A172 (cell line): ENCODE data around the gene OCIAD1. TPM values are rescaled to one million over a fixed set of nuclear protein-coding genes. Genes with fewer than 3 reads are reported as not detected.
"Not testable (repeated sequence)": the region's sequence is repeated elsewhere in the genome, so short reads cannot be mapped to it uniquely, and the experiment has no call there.

Source experiments
- DNase-seq: peaks from one replicate; pipeline ENCODE4 v3.0.0-alpha.2; 2015; ENCODE audit warnings: low spot score
- total RNA-seq: library from RNA; depleted of rRNA; stranded (reverse); fragments of >200 nt; shearing (Covaris generic); gene quantifications from 2 replicates; pipeline ENCODE4 v1.2.3, GENCODE V29; 2014; rRNA removed

OCIAD1 gene, protein sequence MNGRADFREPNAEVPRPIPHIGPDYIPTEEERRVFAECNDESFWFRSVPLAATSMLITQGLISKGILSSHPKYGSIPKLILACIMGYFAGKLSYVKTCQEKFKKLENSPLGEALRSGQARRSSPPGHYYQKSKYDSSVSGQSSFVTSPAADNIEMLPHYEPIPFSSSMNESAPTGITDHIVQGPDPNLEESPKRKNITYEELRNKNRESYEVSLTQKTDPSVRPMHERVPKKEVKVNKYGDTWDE
- total RNA-seq: 171 and 183 TPM in 2 replicates

DNA sequence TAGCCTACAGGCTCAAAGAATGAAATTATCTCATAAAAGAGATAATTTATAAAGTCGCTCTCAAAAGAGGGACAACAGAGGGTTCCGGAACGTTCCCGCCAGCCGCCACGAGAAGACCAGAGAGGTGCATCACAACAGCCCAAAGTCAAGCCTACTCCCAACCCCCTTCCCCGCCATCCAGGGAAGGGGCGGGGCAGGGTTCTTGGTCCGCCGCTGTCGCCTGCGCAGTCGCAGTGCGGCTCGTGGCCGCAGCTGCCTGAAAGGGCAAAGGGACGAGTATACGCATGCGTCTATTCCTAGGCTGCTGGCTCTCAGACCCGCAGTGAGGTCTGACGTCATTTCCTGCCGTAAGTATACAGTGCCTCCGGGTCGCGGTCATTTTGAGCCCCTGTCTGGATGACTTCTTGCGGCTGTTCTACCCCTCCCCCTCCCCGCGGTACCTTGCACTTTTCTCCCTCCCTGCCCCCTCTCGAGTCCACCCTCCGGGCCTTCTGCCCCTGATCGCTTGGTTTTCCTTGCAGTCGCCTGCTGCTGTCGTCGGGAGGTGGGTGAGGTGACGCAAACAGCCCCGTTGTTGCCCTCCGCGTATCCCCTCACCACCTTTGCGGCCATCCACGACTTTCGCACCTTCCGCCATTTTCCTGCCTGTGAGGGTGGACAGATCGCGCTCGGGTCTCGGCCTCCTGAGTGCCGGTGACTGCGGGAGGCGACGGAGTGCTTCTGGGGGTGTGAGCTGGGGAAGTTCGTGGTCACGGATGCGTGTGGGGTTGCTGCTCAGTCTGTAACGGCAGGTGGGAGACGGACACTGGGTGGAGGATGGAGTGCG is at the start of gene OCIAD1:
OCIAD1 (plus strand) TSS at position 383 of the 826 bp plus-strand sequence. CDS start 1,537 bp downstream, outside the sequence.
- peak; percentile 99 for DNase-seq

DNA sequence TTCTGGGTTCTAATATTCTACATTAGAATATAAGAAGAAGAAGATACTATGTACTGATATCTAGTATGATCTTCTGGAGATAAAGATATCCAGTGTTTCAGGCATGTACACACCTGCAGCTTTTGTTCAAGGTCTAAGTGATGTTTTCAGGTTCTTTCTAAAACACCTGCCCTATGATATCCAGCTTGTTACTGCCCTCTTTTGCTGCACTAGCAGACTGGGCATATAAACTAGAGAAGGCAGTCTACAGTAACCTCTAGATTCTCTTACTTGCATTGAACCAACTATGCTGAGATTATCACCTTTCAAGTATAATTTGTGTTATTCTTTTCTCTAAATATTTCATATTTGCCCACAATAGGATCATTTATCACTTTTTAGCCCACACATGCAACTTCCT is 48.9 kb upstream of the OCIAD1 start:
- no peak for DNase-seq

DNA sequence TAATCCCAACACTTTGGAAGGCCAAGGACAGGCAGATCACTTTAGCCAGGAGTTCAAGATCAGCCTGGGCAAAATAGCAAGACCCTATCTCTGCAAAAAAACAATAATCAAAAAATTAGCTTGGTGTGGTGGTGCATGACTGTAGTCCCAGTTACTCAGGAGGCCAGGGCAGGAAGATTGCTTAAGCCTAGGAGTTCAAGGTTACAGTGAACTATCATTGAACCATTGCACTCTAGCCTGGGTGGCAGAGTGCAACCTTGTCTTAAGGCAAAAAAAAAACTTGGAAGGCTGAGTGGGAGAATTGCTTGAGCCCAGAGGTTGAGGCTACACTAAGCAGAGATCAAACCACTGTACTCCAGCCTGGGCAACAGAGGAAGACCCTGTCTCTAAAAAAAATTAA is 45.6 kb upstream of the OCIAD1 start:
- no peak for DNase-seq

DNA sequence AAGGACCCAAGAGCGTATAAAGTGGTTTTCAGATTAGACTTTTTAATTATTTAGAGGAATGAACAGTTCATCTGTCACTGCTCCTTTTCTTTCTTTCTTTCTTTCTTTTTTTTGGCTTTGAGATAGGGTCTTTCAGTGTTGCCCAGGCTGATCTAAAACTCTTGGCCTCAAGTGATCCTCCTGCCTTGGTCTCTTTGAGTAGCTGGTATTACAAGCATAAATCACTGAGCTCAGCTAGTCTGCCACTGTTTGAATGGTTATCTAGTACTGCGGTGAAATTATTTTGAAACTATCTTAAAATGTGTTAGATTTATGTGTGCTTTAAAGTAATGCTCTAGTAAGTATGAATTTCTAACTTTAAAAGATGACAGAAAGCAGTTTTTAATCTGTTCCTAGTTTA is 44.3 kb upstream of the OCIAD1 start:
- DNase-seq: no peak

DNA sequence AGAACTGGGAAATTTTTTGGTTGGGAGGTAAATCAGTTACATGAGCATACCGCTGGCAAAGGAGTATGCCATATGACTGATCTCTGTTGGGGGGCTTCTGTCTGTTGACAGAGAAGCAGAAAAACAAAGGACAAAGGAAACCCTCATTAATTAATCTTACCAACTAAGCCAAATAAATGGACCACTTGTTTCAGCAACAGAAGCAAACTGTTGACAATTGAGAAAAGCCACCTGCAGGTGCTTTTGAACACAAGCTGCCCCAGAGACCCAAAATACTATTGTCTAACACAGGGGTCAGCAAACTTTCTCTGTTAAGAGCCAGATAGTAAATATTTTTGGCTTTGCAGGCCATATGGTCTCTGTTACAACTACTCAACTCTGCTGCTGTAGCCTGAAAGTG is 43.8 kb upstream of the OCIAD1 start:
- DNase-seq: no peak

DNA sequence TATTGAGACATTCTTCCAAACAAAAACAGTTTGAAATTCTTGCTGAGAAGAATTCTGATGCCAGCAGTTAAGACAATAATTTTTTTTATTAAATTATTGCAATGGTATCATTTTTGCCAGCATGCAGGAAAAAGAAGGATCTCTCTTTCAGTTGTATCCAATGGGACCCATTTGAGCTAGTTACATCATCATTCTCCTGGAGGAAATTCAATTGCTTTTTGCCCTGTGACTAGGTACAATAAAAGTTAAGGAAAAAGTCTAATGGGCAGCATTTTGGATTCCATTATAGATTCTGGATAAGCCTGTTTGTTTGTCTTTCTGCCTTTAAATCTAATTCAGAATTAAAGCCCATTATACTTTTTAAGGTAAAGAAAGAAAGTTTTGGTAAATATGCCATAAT is 40.3 kb upstream of the OCIAD1 start:
- DNase-seq: no peak

DNA sequence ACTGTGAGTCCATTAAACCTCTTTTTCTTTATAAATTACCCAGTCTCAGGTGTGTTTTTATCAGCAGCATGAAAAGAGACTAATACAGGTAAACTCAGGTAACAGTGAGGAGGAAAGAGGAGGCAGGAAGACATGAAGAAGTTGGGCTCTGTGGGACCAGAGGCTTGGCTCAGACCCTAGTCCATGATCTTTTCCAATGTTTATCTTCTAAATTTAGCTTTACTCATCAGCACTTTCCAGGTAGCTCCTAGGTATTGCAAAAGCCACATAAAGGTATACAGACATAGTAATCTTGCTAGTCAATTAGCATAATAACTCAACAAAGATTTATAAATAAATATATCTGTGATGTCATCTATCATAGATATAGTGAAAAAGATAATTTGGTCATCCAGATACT is 39.6 kb upstream of the OCIAD1 start:
- DNase-seq: no peak

DNA sequence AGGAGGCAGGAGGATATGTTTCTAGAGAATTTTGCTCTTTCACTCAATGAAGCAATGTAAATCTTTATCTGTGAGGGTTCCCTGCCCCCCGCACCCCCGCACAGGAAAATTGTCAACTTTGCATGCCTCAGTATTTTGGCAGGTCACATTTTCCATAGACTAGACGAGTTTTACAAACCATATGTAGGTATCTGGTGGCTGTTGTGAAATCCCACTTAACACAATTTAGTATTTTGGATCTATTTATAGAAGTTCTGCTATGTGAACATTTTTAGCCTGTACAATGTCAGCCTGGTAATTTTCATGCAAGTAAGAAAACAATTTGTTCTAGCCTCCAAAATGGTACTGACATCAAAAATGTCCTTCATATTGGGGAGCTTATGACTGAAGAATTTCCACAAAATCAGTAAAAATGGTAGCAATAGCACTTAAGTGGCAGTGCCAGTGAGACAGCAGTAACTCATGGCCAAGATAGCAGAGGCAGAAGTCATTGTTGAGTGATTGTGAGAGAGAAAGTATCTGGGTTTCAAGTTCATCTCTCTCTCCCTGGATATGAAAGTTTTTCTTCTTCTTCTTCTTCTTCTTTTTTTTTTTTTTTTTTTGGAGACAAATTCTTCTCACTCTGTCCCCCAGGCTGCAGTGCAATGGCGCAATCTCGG is 38.4 kb upstream of the OCIAD1 start:
- DNase-seq: no peak

DNA sequence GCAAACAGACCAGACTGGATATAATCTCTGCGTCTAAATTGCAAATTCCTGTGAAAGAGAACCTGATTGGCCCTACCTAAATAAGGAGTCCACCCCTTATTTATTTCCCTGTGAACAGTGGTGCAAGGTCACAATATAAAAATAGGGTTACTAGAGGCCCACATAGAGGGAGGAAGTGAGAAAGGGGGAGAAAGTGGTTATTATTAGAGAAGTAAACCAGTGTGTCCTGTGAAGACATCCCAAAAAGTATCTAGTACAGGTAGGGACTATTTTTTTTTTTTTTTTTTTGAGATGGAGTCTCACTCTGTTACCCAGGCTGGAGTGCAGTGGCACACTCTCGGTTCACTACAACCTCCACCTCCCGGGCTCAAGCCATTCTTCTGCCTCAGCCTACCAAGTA is 35.8 kb upstream of the OCIAD1 start:
- DNase-seq: no peak

DNA sequence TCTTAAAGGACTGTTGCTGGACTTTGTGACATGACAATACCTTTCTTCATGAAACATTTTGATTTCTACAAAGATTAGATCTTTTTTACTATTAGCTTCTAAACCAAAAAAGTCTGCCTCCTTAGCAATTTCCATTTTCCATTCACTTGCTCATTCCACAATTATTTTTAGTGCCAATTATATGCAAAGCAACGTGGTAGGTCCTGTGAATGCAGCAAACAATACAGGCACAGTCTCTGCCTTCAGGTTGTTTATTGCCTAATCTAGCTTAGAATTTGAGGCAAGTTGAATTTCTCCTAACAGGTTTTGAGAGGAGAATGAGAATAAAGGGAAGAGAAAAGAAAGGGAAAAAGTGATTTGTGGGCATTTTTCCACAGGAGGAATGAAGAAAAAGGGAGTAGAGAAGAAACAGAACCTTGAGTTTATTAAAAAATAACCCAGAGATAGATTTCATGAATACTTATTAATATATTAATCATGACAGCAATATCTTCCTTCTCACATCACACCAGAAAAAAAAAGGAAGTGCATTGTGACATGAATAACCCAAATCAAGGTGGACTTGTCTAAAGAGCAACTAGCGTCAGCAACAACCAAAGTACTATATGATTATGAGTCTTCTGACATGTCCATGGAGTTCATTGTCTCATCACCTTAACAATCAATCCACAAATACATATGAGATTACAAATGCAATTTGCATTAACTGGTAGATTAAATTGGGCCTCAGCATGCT is 34.5 kb upstream of the OCIAD1 start:
- no peak for DNase-seq

DNA sequence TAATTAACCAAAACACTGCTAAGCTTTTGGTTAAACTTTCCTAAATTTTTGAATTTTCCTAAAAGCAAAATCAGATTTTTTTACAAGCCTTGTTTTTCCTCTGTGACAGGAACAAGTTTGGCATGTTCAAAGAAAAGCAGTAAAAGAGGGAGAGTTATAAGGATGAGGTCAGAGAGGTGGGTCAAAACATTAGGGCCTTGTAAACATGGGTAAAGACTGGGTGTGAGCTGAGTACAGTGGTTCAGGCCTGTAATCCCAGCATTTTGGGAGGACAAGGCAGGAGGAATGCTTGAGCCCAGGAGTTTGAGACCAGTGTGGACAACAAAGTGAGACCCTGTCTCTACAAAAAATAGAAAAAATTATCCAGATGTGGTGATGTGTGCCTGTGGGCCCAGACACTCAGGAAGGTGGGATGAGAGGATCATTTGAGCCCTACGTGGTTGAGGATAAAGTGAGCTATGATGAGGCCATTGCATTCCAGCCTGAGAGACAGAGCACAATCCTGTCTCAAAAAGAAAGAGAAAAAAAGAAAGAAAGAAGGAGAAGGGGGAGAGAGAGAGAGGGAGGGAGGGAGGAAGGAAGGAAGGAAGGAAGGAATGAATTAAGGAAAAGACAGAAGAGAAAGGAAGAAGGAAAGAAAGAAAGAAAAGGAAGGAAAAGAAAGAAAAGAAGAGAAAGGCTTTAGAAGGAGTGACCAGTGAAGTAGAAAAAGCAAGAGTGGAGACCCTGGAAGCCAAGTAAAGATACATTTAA is 33.8 kb upstream of the OCIAD1 start:
- no peak for DNase-seq

DNA sequence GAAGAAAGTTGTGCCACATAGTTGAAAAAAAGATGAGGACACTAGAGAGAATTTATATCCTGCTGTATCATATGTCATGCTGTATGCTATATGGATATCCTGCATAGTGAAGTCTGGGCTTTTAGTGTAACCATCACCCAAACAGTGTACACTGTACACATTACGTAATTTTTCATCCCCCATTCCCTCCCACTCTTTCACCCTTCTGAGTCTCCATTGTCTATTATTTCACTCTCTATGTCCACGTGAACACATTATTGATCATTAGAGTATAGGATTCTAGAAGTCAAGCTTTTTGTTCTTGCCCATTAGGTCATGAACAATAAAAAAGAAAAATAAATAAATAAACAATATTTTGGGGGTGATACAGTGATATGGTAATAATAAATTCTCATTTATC is 32.8 kb upstream of the OCIAD1 start:
- DNase-seq: no peak

DNA sequence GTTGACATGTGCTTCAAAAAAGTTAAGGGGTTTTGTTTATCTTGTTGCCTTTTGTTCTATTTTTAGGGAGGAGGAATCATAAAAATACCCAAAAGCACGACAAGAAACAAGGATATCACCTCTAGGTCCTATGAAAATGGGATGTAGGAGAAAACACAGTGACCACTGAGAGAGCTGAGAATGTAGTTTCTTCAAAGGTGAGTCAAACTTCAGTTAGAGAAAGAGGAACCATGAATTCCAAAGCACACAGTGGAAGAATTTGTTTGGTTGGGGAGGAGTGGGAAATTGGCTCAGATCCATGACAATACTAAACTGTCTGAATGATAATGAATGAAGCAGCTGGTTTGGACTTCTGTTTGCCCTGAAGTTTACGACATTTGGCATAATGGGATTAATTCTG is 31.7 kb upstream of the OCIAD1 start:
- peak; percentile 2 for DNase-seq

DNA sequence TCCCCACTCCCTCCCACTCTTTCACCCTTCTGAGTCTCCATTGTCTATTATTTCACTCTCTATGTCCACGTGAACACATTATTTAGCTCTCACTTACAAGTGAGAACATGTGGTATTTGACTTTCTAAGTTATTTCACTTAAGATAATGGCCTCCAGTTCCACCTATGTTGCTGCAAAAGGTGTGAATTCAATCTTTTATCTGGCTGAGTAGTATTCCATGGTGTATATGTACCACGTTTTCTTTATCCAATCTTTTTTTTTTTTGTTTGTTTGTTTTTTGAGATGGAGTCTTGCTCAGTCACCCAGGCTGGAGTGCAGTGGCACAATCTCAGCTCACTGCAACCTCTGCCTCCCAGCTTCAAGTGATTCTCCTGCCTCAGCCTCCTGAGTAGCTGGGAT is 30.7 kb upstream of the OCIAD1 start:
- not testable (repeated sequence) for DNase-seq

DNA sequence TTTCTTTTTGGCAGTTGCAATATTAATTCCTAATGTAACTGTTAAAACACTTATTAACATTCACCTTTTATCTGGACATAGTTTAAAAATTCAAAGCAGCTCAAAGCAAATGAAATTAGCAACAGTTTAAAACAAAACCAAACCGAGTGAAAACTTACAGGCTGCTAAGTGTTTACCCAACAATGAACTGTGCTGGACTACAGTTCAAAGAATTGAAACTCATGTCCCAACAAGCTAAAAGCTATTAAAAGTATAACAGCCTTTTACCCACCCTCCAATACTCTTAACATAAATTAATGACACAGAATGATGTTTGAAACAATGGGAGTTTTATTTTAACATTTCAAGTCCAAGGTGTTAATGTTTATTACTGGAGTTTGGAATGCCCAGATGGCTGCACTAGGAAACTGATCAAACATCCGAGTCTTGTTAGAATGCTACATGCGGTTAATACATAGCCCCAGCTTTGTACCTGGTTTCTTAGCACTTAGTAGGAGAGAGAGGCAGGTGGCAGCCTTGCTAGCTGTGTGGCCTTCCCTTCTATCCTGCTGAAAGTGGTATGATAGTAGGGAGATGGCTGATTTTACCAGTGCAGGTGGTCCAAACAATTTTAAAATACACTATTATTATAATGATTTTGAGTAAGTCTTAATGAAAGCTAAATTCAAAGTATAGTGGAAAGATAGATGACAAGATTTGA is 29.7 kb upstream of the OCIAD1 start:
- no peak for DNase-seq

DNA sequence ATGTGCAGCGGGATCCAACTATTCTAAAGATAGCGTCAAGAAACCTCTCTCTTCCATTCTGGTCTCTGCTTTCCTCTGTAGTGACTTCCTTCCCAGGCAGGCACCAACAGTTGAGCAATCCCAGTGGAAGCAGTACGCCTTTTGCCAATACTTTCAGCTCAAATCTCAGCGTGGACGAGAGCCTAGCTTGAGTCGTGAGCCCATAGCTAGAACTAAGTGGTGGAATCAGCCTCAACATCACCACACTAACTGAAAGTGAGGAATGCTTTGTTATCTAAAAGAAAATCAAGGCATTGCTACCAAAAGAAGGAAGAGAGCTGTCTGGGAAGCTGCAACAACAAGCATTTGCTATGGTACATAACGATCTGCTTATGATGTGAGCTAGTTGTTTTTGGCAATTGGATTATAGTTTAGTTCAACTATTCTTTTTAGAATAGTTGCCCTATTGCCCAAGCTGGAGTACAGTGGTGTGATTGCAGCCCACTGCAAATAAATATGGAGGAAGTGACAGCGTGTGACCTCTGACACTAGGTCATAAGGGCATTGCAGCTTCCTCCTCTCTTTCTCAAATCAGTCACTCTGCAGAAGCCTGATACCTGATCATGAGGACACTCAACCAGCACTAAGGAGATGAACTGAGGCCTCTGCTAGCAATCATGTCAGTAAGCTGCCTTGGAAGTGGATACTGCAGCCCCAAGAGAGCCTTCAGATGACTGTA is 26.1 kb upstream of the OCIAD1 start:
- DNase-seq: no peak

DNA sequence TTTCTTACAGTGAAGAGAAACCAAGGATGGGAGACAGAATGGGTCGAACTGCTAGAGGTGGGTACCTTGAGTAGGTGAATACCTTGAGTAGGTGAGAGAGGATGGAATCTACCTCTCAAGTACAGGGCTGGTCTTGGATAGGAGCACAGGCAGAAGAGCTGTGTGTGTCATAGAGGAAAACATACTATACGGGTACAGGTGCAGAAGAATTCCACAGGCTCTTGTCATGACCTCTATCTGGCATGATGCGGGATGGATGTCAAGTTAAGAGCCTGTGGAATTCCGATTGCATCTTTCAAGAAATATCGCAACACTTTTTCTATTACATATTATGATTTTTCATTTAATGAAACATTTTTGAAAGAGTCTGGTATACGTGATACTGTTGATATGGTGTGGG is 18.0 kb upstream of the OCIAD1 start:
- DNase-seq: no peak

DNA sequence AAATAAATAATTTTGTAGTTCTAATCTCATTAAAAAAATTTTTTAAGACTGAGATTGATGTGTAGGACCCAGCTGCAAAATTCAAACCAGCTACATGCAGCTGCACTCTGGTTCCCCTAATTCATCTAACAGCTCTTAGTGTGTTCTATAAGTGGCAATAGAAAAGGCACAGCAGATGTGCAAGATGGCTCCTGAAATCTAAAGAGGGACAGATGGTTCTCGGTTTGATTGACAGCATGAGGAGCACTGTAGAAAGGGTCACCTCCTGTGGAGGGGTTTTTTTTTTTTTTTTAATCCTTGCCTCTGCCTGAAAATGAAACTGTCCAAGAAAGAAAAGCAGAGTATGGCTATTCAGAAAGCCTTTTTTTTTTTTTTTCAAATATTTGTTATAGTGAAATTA is 16.9 kb upstream of the OCIAD1 start:
- DNase-seq: no peak

DNA sequence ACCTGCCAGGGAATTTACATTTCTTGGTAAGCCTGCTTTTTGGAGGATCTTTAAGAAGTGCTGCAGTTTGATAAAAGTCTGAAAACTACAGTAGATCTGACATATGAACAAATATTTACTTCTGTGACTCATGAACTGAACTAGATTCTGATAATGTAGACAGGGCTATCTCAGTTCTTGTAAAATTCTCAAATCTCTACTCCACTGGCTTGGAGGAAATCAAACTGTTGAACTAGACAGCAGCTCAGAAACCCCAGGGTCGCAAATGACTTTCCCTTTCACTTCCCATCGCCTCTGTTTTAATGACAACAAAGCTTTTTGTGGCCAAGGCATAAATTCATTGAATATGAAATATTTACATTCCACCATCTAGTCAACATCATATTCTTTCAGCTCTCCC is 15.4 kb upstream of the OCIAD1 start:
- DNase-seq: no peak

DNA sequence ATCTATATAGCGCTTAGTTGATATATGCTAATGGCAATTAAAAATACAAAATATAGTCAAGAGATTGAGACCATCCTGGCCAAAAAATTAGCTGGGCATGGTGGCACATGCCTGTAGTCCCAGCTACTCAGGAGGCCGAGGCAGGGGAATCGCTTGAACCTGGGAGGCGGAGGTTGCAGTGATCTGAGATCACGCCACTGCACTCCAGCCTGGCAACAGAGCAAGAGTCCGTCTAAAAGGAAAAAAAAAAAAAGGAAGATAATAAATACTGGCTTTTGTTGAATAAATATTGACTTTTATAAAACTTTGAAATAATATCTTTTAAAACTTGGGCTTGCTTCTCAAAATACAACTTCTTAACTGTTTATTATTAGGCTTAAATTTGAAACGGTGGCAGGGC is 14.6 kb upstream of the OCIAD1 start:
- DNase-seq: not testable (repeated sequence)
